Measurements from ENCODE around the gene TMEM203.

TMEM203 gene

GRCh38 chr9:137204731-137205125, 720 bp downstream of the TMEM203 start:
- DNase-seq (ENCODE audit: low read depth), result no peak
- no peak for TF ChIP-seq MAX (IDR thresholded peaks at IDR 0.05; ENCODE audit: low read depth, low read length)
- TF ChIP-seq POLR2A (IDR thresholded peaks at IDR 0.05; ENCODE audit: extremely low read depth, insufficient read length), result no peak
- no peak for TF ChIP-seq CTCF (IDR thresholded peaks at IDR 0.05; ENCODE audit: low read depth, low read length)
- no peak for TF ChIP-seq MYC (IDR thresholded peaks at IDR 0.05; ENCODE audit: low read depth, low read length)
- peak overlapping the region; percentile 99 for H3K4me3 ChIP-seq (ENCODE audit: low read depth, low read length)

GRCh38 chr9:137202966-137203365, 2.5 kb downstream of the TMEM203 start:
- no peak for DNase-seq (ENCODE audit: low read depth)
- no peak overlapping the region for H3K4me3 ChIP-seq (ENCODE audit: low read depth, low read length)
- no peak for TF ChIP-seq MYC (IDR thresholded peaks at IDR 0.05; ENCODE audit: low read depth, low read length)
- TF ChIP-seq CTCF (IDR thresholded peaks at IDR 0.05; ENCODE audit: low read depth, low read length), result no peak
- TF ChIP-seq POLR2A (IDR thresholded peaks at IDR 0.05; ENCODE audit: extremely low read depth, insufficient read length), result no peak
- TF ChIP-seq MAX (IDR thresholded peaks at IDR 0.05; ENCODE audit: low read depth, low read length), result no peak

- TF ChIP-seq CTCF (IDR thresholded peaks at IDR 0.05; ENCODE audit: low read depth, low read length) (no peak), MYC (IDR thresholded peaks at IDR 0.05; ENCODE audit: low read depth, low read length) (no peak), POLR2A (IDR thresholded peaks at IDR 0.05; ENCODE audit: extremely low read depth, insufficient read length) (no peak), MAX (IDR thresholded peaks at IDR 0.05; ENCODE audit: low read depth, low read length) (no peak)
- DNase-seq (ENCODE audit: low read depth), result no peak
These were observed 4.1 kb downstream of the TMEM203 start for GRCh38 chr9:137201205-137201868.

GRCh38 chr9:137200311-137201204, 4.9 kb downstream of the TMEM203 start, which contains the start of gene TPRN:
Gene TPRN, minus strand, starts transcription at chr9:137200741. Its CDS starts 30 bp downstream, at chr9:137200711.
- TF ChIP-seq CTCF (IDR thresholded peaks at IDR 0.05; ENCODE audit: low read depth, low read length) (no peak), MYC (IDR thresholded peaks at IDR 0.05; ENCODE audit: low read depth, low read length) (peak; percentile 68; the same call in 1 of the 2 replicates), MAX (IDR thresholded peaks at IDR 0.05; ENCODE audit: low read depth, low read length) (peak; percentile 41), POLR2A (IDR thresholded peaks at IDR 0.05; ENCODE audit: extremely low read depth, insufficient read length) (peak; percentile 80)
- H3K4me3 ChIP-seq (ENCODE audit: low read depth, low read length), result peak within 1 kb of the TSS; percentile 57
- peak; percentile 100 for DNase-seq (ENCODE audit: low read depth)

More at GRCh38 chr9:137201205-137201868, 4.1 kb downstream of the TMEM203 start:
- H3K4me3 ChIP-seq (ENCODE audit: low read depth, low read length), result peak overlapping the region; percentile 57

- H3K4me3 ChIP-seq (ENCODE audit: low read depth, low read length), result no peak overlapping the region
- no peak for DNase-seq (ENCODE audit: low read depth)
- TF ChIP-seq MYC (IDR thresholded peaks at IDR 0.05; ENCODE audit: low read depth, low read length), result no peak
- no peak for TF ChIP-seq POLR2A (IDR thresholded peaks at IDR 0.05; ENCODE audit: extremely low read depth, insufficient read length)
- no peak for TF ChIP-seq CTCF (IDR thresholded peaks at IDR 0.05; ENCODE audit: low read depth, low read length)
- TF ChIP-seq MAX (IDR thresholded peaks at IDR 0.05; ENCODE audit: low read depth, low read length), result no peak
These were observed 5.9 kb downstream of the TMEM203 start for GRCh38 chr9:137199411-137200121.
